Cardiac muscle cell (in vitro differentiated cells and primary cell): Measurements from ENCODE around the gene PGF. TPM values are rescaled to one million over a fixed set of nuclear protein-coding genes. Genes with fewer than 3 reads are reported as not detected.
"Not testable (repeated sequence)": the region's sequence is repeated elsewhere in the genome, so short reads cannot be mapped to it uniquely, and the experiment has no call there.

Experiments
- DNase-seq, 2 donors: peaks; one replicate each; pipeline versions ENCODE4 v3.0.0 to v3.0.0-alpha.2; 2010 to 2017; ENCODE audit warnings: low read depth in 1 of 2, low spot score in 1 of 2
- H3K27ac ChIP-seq: fragments of 200-600 bp; sonication (generic); 2 replicates; pipeline ENCODE4 v1.5.1; 2016
- H3K27me3 ChIP-seq: fragments of 200-600 bp; sonication (generic); 2 replicates; pipeline ENCODE4 v1.6.0; 2016; ENCODE audit warnings: control low read depth
- H3K36me3 ChIP-seq: fragments of 200-600 bp; sonication (generic); 2 replicates; pipeline ENCODE4 v1.5.1; 2016; ENCODE audit warnings: control low read depth
- H3K4me1 ChIP-seq: fragments of 200-600 bp; sonication (generic); 2 replicates; pipeline ENCODE4 v1.8.1; 2017; ENCODE audit warnings: low read depth, mild to moderate bottlenecking, mixed run types
- H3K4me3 ChIP-seq: fragments of 200-600 bp; sonication (generic); 2 replicates; pipeline ENCODE4 v1.5.1; 2016; ENCODE audit warnings: mild to moderate bottlenecking
- H3K9me3 ChIP-seq: fragments of 200-600 bp; sonication (generic); 2 replicates; pipeline ENCODE4 v1.5.1; 2017; ENCODE audit warnings: low read depth, mild to moderate bottlenecking, control low read depth
- polyA plus RNA-seq: library from polyadenylated mRNA; unstranded; fragments of >200 nt; fragmentation: Nextera tagmentation; extraction: Ambion mirVana; gene quantifications from 2 replicates; pipeline ENCODE4 v1.2.1, GENCODE V29; 2016
- total RNA-seq: library from RNA; depleted of rRNA; stranded (reverse); fragments of >200 nt; gene quantifications from 2 replicates; pipeline ENCODE4 v1.2.3, GENCODE V29; 2016
- TF ChIP-seq, protein P1 (sequence below): IDR thresholded peaks from 2 replicates; pipeline ENCODE4 v1.5.1; 2012; ENCODE audit warnings: low read depth, mild to moderate bottlenecking, low read length

PGF gene
- 14.2 and 18.1 TPM in 2 replicates for total RNA-seq
- 23.5 and 24.6 TPM in 2 replicates for polyA plus RNA-seq

DNA sequence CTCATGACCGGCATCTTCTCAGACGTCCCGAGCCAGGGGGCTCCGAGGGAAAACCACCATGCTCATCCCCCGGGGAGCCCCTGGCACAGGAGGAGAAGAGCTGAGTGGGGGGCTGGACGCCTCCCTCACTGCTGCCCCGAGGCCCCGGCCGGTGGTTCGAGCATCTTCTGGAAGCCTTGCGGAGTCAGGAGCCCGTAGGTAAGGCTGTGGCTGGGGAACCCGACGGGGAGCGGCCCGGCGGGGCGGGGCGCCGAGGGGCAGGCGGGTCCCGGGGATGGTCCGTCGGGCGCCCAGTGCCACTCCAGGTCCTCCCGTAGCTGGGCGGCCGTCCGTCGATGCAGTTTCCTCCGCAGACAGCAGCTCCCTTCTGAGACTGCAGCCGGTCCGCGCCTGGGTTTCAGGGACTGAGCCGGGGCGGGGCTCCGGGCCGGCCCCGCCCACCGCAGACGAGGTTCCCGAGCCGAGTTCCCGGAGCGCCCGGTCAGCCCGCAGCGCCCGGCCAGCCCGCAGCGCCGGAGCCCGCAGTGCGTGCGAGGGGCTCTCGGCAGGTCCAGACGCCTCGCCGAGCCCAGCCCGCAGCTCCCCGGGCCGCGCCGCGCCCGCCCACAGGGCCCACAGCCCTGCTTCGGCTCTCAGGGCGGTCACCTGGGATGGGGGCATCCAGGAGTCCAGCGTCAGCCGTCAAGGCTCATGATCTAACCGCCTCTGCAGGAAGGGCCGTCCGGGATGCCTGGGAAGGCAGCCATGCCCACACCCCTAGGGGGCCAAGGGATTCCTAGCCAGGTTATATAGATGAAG is at the start of gene PGF:
Gene PGF, minus strand, starts transcription at position 369 of the 798 bp plus-strand sequence. Its CDS starts 355 bp downstream, at position 14.
- Histone ChIP-seq H3K4me3 (peak within 1 kb of the TSS; percentile 32), H3K9me3 (no peaks in the 10 kb centered on the region), H3K36me3 (no peaks in the 10 kb centered on the region), H3K27ac (peak within 1 kb of the TSS; percentile 90), H3K27me3 (no peaks in the 10 kb centered on the region), H3K4me1 (peaks cover 42% of the 10 kb centered on the region)
- peak; percentile 51 to 84 for DNase-seq
- TF ChIP-seq, protein P1, sequence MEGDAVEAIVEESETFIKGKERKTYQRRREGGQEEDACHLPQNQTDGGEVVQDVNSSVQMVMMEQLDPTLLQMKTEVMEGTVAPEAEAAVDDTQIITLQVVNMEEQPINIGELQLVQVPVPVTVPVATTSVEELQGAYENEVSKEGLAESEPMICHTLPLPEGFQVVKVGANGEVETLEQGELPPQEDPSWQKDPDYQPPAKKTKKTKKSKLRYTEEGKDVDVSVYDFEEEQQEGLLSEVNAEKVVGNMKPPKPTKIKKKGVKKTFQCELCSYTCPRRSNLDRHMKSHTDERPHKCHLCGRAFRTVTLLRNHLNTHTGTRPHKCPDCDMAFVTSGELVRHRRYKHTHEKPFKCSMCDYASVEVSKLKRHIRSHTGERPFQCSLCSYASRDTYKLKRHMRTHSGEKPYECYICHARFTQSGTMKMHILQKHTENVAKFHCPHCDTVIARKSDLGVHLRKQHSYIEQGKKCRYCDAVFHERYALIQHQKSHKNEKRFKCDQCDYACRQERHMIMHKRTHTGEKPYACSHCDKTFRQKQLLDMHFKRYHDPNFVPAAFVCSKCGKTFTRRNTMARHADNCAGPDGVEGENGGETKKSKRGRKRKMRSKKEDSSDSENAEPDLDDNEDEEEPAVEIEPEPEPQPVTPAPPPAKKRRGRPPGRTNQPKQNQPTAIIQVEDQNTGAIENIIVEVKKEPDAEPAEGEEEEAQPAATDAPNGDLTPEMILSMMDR = no peak

DNA sequence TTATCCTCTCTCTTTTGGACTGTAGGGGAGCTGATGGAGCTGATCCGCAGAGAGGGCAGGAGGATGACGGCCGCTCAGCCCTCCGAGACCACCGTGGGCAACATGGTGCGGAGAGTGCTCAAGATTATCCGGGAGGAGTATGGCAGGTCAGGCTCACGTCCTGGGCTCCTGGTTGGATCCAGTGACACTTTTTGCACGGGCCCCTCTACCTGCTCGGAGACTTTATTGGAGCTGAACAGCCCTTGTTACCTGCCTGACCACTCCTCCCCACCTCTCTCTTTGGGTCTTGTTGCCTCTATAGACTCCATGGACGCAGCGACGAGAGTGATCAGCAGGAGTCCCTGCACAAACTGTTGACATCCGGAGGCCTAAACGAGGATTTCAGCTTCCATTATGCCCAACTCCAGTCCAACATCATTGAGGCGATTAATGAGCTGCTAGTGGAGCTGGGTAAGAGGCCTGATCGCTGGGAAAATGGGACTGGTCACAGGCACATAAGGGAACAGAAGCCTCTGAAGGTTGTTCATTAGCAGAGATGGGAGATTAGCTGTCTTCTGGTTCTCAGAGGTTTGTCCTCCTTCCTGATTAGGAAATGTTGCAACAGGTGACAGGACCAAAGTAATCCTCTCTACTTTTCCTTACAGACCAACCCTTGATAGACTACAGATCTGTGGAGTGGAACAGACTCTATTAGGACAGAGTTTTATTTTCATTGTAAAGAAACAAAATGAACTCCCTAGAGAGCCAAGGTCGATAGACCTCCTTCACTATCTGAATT is 48.0 kb upstream of the PGF start:
- no peak for DNase-seq
- TF ChIP-seq, protein P1 = no peak
- H3K27ac ChIP-seq = peak overlapping the region; percentile 2

DNA sequence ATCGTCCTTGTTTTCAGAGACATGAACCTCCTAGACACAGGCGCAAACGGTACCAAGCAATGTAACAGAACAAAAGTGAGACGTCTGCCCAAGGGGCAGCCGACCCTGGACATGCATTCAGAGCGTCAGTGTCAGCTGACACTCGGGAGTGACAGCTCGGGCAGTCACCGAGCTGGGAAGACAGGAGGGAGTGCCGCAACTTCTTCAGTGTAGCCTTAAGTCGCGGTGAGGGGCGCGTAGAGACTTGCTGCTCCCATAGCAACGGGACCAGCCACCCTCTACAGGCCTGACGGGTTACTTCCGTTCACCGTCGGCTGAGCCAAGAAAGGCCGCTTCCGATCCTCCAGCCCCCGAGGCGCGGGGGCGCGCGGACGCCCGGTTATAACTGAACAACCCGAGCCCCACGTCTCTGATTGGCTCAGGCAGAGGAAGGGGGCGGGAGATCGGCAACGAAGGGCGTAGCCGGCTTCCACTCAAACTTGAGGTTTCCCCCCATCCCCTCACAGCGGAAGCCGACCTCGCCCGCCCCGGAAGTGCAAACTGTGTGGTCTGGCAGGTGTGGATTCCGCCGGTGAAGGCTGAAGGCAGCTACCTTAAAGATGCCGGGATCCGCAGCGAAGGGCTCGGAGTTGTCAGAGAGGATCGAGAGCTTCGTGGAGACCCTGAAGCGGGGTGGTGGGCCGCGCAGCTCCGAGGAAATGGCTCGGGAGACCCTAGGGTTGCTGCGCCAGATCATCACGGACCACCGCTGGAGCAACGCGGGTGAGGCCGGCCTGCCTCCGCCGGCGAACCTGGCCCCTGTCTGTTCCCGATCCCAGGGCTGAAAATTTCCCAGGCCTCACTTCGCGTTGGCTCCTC is 47.2 kb upstream of the PGF start, which contains the start of gene EIF2B2:
Gene EIF2B2, plus strand, starts transcription at position 530 of the 858 bp plus-strand sequence. Its CDS starts 70 bp downstream, at position 600.
- Histone ChIP-seq H3K4me1 (peaks cover 10% of the 10 kb centered on the region), H3K27me3 (no peaks in the 10 kb centered on the region), H3K36me3 (peaks cover 26% of the 10 kb centered on the region), H3K27ac (peak within 1 kb of the TSS; percentile 82), H3K9me3 (no peaks in the 10 kb centered on the region), H3K4me3 (peak within 1 kb of the TSS; percentile 52)
- TF ChIP-seq, protein P1 = peak; percentile 18
- peak; percentile 98 for DNase-seq

More for the DNA sequence above, 48.0 kb upstream of the PGF start:
- Histone ChIP-seq H3K4me3 (peak overlapping the region; percentile 52), H3K36me3 (peaks cover 32% of the 10 kb centered on the region), H3K27me3 (no peaks in the 10 kb centered on the region), H3K9me3 (no peaks in the 10 kb centered on the region), H3K4me1 (peaks cover 10% of the 10 kb centered on the region)

DNA sequence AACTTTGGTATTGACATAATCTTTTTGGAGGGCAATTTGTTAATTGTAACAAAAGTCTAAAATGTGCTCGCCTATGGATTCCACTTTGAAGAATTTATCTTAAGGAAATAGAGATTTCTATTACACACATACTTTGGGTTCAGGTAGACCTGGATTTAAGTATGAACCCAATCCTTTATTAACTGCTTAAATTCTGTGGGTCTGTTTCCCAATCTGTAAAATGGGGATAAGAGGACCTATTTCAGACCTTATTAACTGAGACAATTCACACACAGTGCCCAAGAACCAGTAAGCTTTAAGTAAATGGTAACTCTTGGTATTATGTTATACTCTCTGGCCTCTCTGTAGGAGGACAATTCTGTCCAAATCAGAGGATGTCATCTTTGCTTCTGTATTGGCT is 46.5 kb upstream of the PGF start:
- TF ChIP-seq, protein P1 = no peak
- Histone ChIP-seq H3K4me1 (peaks cover 10% of the 10 kb centered on the region), H3K9me3 (no peaks in the 10 kb centered on the region), H3K36me3 (peaks cover 19% of the 10 kb centered on the region), H3K27ac (peak overlapping the region; percentile 82), H3K27me3 (no peaks in the 10 kb centered on the region), H3K4me3 (peak overlapping the region; percentile 52)
- DNase-seq = no peak

DNA sequence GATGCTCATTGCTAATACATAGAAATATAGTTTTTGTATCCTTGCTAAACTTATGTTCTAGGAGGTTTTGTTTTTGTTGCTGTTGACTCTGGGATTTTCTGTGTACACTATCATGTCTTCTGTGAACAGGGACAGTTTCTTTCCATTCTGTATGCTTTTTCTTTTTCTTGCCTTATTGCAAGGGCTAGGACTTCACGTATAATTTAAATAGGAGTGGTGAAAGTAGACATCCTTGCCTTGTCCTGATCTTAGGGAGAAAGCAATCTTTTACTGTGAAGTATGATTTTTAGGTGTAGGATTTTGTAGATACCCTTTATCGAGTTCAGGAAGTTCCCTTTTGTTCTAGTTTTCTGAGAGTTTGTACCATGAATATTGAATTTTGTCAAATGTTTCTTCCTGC is 45.9 kb upstream of the PGF start:
- Histone ChIP-seq H3K9me3 (no peaks in the 10 kb centered on the region), H3K36me3 (peaks cover 12% of the 10 kb centered on the region), H3K4me3 (no peak overlapping the region), H3K27ac (no peak overlapping the region), H3K27me3 (no peaks in the 10 kb centered on the region), H3K4me1 (peaks cover 10% of the 10 kb centered on the region)
- DNase-seq = no peak
- TF ChIP-seq, protein P1 = no peak

DNA sequence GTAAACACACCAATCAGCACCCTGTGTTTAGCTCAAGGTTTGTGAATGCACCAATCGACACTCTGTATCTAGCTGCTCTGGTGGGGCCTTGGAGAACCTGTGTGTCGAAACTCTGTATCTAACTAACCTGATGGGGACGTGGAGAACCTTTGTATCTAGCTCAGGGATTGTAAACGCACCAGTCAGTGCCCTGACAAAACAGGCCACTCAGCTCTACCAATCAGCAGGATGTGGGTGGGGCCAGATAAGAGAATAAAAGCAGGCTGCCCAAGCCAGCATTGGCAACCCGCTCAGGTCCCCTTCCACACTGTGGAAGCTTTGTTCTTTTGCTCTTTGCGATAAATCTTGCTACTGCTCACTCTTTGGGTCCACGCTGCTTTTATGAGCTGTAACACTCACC is 40.4 kb upstream of the PGF start:
- not testable (repeated sequence) for H3K27ac ChIP-seq, H3K4me1 ChIP-seq, H3K4me3 ChIP-seq, H3K9me3 ChIP-seq, H3K36me3 ChIP-seq, H3K27me3 ChIP-seq, DNase-seq

DNA sequence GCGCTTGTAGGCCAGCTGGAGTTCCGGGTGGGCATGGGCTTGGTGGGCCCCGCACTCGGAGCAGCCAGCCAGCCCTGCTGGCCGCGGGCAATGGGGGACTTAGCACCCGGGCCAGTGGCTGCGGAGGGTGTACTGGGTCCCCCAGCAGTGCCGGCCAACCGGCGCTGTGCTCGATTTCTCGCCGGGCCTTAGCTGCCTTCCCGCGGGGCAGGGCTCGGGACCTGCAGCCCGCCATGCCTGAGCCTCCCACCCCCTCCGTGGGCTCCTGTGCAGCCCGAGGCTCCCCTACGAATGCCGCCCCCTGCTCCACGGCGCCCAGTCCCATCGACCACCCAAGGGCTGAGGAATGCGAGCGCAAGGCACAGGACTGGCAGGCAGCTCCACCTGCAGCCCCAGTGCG is 38.8 kb upstream of the PGF start:
- H3K36me3 ChIP-seq, H3K4me1 ChIP-seq, DNase-seq, H3K4me3 ChIP-seq, H3K27ac ChIP-seq, H3K27me3 ChIP-seq, H3K9me3 ChIP-seq: not testable (repeated sequence)
